HG02588 (cell line): Measurements from ENCODE around the gene ZNF780B.

ENCODE experiments used
- ATAC-seq: cut with Tn5 transposase; IDR thresholded peaks from one replicate; pipeline ENCODE4 v1.9.1; 2021; ENCODE audit warnings: mild to moderate bottlenecking, moderate library complexity; ENCODE audit not compliant: unreplicated experiment

Gene ZNF780B

GRCh38 chr19:40055832-40056504 is at the start of gene ZNF780B:
Gene ZNF780B, minus strand, starts transcription at chr19:40056231. Its CDS starts 5,899 bp downstream, at chr19:40050332.
- peak; percentile 57 for ATAC-seq

- no peak for ATAC-seq
Observed at GRCh38 chr19:40104754-40105153, 48.7 kb upstream of the ZNF780B start.

GRCh38 chr19:40103600-40103999 is 47.6 kb upstream of the ZNF780B start:
- ATAC-seq: no peak

- no peak for ATAC-seq
Observed at GRCh38 chr19:40101813-40102212, 45.8 kb upstream of the ZNF780B start.

GRCh38 chr19:40093416-40093815 is 37.4 kb upstream of the ZNF780B start:
- ATAC-seq: no peak

GRCh38 chr19:40091205-40092129 is 35.4 kb upstream of the ZNF780B start:
- no peak for ATAC-seq

GRCh38 chr19:40090241-40091204 is 34.5 kb upstream of the ZNF780B start, which contains the start of gene ZNF780A:
Gene ZNF780A, minus strand, starts transcription at chr19:40090943. Its CDS starts 6,190 bp downstream, at chr19:40084753.
- peak; percentile 72 for ATAC-seq

GRCh38 chr19:40089462-40089861 is 33.4 kb upstream of the ZNF780B start:
- ATAC-seq: no peak

GRCh38 chr19:40088299-40089047 is 32.4 kb upstream of the ZNF780B start:
- ATAC-seq: no peak

GRCh38 chr19:40084948-40085347 is 28.9 kb upstream of the ZNF780B start:
- no peak for ATAC-seq

GRCh38 chr19:40081411-40081810 is 25.4 kb upstream of the ZNF780B start:
- no peak for ATAC-seq

GRCh38 chr19:40080289-40080688 is 24.3 kb upstream of the ZNF780B start:
- ATAC-seq: no peak

GRCh38 chr19:40078377-40078776 is 22.3 kb upstream of the ZNF780B start:
- no peak for ATAC-seq

GRCh38 chr19:40070058-40070457 is 14.0 kb upstream of the ZNF780B start:
- ATAC-seq: no peak

GRCh38 chr19:40059624-40060023 is 3.6 kb upstream of the ZNF780B start:
- ATAC-seq: no peak

GRCh38 chr19:40057166-40057565 is 1.1 kb upstream of the ZNF780B start:
- no peak for ATAC-seq

GRCh38 chr19:40056505-40056904 is 474 bp upstream of the ZNF780B start:
- no peak for ATAC-seq

- ATAC-seq: no peak
Observed at GRCh38 chr19:40055049-40055448, 982 bp downstream of the ZNF780B start.

GRCh38 chr19:40054632-40055031 is 1.4 kb downstream of the ZNF780B start:
- ATAC-seq: no peak

GRCh38 chr19:40053491-40053890 is 2.5 kb downstream of the ZNF780B start:
- ATAC-seq: no peak
